HPDE6-E6E7 (cell line): ENCODE results near the gene CDC14B.
"Not testable (repeated sequence)": the region's sequence is repeated elsewhere in the genome, so short reads cannot be mapped to it uniquely, and the experiment has no call there.

Experiments used
- DNase-seq: peaks from one replicate; pipeline ENCODE4 v3.0.0; 2011; ENCODE audit warnings: missing footprints; ENCODE audit errors: extremely low spot score

The CDC14B gene

DNA sequence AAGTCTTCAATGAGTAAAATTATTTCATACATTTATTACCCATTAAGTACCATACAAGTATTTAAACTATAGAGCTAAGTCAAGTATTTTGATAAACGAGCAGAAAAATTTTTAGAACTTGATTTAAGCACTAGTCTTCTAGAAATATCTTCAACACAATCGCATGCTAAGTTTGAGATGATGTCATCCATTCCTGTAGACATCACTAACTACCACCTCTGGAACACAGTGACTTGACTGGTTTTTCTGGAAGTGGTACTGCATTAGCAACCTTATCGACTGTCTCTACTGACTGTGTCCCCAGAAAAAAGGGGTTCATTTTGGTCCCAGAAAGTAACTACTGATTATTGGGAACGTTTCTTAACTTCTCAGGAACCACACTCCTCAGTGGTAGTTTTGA, 69.0 kb downstream of the CDC14B start:
- no peak for DNase-seq

DNA sequence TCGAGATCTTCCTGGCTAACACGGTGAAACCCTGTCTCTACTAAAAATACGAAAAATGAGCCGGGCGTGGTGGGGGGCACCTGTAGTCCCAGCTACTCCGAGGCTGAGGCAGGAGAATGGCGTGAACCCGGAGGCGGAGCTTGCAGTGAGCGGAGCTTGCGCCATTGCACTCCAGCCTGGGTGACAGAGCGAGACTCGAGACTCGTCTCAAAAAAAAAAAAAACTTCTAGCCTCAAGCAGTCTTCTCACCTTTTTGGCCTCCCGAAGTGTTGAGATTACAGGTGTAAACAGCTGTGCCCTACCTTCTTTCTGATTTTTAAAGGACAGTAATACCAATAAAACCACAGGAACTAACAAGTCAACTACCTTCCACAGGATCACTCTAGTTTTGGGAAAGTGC, 76.5 kb downstream of the CDC14B start:
- not testable (repeated sequence) for DNase-seq

DNA sequence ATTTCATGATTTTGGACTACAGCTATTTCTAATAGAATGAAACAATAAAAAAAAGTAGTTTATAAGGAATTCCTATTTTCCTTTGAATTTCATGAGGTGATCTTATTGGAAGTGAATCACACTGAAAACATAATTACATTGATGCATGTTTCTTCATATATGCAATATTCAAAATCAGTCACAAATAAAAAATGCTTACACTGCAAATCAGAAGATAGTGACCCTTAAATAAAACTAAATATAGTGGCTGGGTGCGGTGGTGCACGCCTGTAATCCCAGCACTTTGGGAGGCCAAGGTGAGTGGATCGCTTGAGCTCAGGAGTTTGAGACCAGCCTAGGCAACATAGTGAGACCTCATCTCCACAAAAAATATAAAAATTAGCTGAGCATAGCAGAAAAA, 79.5 kb downstream of the CDC14B start:
- DNase-seq, result no peak

DNA sequence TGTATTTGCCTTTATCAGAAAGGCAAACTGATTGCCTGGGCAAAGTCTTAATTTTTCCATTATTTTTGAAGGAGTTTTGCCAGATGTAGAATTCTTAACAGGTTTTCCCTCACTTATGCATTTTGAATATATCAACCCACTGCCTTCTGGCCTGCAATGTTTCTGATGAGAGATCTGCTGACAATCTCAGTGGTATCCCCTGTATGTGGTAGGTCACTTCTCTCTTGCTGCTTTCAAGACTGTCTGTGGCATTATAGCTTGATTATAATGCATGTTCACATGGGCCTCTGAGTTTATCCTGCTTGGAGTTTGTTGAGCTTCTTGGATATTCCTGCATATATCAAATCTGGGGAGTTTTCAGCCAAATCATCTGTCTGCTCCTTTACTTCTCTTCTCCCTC, 87.5 kb downstream of the CDC14B start:
- DNase-seq, result no peak

DNA sequence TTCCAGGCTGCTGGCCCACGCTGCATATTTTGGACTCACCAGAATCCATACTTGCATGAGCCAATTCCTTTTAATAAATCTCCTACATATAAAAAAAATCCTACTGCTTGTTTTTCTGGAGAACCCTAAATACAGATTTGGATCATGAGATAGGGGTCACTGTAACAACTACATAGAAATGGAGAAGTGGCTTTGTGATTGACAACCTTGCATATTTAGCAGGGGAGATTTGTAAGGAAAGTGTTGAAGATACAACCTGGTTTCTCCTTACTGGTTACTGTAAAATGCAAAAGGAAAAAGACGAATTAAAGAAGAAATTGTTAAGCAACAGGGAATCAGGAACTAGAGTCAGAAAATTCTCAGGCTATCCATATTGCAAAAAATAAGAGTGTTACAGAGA, 94.9 kb downstream of the CDC14B start:
- DNase-seq, result no peak

DNA sequence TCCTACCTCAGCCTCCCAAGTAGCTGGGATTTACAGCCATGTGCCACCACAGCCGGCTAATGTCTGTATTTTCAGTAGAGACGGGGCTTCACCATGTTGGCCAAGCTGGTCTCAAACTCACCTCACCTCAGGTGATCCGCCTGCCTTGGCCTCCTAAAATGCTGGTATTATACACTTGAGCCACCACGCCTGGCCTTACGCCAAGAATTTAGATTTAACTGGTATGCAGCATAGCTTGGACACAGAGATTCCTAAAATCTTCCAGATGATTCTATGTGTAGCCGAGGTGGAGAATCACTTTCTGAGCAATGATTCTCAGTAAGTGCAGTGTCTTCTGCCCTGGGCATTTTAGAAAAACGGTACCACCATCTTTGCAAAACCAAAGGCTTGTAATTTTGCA, 95.6 kb downstream of the CDC14B start:
- no peak for DNase-seq

DNA sequence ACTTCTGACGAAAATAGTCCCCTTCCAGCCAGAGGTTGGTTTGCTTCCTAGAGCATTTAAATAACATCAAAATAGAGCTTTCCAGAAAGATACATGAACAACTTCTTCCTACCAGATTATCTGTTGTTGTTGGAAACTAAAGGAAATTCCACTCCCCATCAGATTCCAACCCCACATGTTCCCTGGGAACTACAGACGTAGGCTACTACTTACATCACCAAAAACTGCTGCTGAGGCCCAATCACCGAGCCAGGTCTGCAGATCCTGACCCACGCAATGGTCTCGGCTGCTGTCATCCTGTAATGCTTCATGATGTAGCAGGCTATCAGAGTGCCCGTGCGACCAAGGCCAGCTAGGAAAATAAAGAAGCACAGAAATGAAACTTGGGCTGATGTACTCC, 96.3 kb downstream of the CDC14B start:
- DNase-seq, result no peak

DNA sequence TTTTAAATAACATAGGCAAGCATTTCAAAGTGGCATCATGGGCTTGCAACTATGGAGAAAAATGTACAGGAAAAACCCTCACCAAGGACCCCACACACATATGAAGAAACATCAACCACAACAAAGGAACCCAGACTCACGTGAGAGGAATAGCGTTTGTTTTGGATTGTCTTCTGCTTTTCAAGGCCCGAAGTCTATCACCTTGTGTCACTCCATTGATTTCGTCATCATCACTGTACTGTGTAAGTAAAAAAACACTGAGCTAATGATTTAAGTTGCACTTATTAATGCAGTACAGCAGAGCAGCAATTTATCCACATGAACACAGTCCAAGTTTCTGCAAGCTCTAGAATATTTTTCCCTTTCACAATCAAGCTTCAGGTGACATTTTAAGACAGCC, 97.3 kb downstream of the CDC14B start:
- DNase-seq, result no peak

DNA sequence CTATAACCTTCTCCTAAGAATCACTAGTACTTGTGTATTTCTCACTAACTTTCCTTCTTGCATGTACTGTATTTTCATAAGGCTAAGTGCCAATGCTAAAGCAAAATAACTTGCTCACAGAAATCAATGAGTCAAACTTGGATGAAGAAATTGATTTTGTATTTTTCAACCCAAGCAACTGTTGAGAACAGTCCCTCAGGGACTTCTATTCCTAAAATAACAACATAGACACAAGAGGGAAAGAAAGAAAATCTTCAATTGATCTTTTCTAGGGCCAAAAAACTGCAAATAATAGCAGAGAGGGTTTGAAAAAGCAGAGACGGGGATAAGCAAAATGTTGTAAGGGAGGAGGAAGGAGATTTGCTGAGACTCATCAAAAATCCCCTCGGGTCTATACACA, 99.9 kb downstream of the CDC14B start:
- no peak for DNase-seq

DNA sequence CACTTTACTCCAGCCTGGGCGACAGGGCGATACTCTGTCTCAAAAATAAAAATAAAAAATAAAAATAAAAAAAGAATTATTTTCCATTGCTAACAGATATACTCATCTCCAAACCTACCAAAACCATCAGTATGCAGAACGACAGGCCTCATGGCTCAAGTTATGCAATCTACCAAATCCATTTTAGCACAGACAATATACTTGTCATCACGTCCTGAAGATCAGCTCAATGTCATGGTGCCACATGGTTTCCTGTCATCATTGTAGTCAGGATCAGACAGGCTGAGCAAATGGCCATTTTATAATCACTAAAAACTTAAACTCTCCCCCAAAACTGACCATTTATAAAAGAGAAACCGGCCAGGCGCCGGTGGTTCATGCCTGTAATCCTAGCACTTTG, 100.5 kb downstream of the CDC14B start:
- no peak for DNase-seq

DNA sequence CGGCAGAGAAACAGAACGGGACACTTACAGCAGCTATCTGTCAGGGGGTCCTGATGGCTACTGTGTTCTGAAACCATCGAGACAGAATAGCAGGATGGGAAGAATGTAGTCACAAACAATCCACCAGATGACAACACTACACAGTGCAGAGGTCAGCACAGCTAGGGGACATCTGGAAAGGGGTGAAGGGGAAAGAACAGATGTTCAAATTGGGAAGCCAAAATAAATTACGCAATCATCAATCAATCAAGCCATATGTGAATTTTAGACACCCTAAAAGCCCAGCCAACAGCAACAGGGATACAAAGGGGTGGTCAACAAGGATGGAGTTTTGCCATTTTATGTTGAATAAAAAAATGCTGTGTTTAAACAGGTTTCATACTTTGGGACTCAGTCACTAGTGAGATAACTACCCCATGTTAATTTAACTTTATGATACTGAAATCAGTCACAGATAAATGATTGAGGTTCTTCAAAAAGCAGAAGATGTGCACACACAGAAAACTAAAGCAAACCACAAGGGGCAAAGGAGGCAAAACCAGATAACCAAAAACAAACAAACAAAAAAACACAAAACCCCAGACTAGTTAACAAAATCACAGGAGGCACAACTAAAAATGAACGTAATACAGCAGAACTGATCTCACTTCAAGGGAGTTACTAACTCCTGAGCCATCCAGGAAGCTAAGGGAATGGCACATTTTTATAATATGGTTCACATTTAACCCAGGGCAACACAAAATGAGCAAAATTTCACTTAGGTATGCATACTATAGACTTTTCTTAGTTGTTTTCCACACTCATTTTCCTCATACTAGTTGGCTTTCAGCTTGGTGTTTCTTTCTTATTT, 103.8 kb downstream of the CDC14B start:
- DNase-seq, result no peak

DNA sequence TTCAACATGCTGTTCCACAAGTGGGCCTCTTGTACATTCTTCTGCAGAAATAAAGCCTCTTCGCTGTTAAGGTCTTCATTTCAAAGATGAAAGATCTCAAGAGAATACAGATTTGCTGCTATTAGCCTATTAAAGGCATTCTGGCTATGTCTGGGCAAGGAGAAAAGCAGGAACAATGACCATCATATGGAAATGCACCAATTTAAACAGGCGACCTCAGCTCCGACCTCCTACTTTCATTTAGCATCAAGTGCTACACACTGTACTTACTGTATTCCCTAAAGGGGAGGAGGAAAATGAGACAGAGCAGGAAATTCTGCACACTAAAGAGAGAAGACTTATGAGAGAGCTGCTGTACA, 104.9 kb downstream of the CDC14B start:
- no peak for DNase-seq

DNA sequence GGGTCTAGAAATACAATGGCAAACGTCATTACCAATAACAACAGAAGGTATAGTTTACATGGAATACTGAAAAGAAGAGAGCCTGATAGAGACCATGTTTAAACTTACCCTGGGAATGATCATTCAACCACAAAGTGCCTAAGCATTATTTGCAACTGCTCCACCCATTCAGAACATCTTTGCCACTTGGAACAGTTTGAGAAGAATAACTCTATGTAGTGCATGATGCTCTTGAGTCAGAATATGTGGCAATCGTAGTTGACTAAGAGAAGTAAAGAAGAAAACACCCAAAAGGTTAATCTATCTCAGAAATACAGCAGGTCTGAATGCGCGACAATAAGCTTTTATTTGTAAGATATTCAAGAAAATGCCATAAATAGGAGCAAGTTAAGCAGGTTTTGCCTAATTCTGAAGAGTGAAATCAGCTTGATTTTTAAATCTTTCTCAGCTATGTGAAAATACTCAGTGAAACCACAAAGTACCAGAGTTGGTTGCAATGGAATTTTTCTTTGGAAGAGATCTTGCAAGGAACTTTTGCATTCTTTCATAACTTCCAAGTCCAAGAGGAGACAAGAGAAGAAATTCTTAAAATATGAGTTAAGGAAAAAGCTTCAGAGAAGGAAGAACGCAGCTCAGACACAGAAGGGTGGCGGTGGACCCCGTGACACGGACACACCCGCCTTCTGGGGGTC, 105.4 kb downstream of the CDC14B start:
- no peak for DNase-seq

DNA sequence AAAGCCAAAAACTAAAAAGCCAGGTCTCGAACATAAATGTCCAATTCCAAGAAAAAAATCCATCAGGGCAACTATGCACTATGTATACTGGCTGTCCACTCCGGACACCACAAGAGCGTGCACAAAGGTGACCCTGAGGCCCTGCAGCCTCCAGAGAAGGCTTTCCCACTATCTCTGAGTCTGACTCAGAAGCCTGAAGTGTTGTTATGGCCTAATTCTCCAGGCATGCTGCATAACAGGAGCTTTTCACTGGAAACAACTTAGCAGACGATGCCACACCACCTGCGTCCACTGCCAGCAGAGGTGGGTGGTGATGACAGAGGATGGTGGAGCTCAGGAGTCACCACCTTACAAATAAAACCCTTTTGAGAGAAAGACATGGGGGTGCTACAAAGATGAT, 106.0 kb downstream of the CDC14B start:
- DNase-seq, result no peak

DNA sequence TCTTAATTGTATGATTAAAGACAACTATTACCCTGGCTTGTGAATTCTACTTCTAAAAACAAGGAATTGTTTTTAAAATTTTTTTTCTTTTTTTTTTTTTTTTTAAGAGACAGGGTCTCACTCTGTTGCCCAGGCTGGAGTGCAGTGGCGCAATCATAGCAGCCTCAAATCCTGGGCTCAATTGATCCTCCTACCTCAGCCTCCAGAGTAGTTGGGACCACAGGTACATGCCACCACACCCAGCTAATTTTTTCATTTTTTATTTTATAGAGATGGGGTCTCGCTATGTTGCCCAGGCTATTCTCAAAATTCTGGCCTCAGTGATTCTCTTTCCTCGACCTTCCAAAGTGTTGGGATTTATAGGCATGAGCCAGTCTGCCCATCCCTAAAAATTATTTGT, 107.4 kb downstream of the CDC14B start:
- DNase-seq, result no peak

DNA sequence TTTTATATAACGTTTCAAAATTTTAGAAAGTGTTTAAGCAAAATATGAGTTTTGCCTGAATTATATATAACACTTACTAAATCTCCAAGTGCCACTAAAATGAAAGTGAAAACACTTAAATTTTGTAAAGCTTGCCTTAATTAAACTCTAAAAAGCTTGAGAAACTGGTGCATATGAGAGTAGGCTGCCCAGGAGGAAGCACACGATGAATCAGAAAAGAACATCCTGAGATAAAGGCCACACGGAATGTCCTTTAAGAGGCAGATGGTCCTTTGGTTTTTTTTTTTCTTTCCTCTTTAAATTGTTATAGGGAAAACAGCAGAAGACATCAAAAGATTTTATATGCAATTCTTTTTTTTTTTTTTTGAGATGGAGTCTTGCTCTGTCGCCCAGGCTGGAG, 109.4 kb downstream of the CDC14B start:
- no peak for DNase-seq

DNA sequence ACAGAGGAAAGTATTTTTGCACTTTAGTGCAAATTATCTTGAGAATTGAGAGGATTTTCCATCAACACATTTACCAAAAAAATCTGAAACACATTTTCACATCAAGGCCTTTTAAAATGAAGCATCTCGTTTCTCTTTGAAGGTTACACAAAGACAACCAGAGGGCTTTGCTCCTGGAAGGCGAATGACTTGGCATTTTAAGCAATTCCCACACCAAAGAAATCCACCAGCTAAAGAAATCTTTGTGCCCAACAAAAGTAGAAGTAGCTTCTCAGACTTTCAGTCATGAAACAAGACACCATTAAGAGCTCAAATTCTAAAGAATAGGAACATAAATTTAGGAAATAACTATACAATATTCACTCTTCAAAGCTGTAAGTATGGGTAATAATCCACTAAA, 109.8 kb downstream of the CDC14B start:
- no peak for DNase-seq

DNA sequence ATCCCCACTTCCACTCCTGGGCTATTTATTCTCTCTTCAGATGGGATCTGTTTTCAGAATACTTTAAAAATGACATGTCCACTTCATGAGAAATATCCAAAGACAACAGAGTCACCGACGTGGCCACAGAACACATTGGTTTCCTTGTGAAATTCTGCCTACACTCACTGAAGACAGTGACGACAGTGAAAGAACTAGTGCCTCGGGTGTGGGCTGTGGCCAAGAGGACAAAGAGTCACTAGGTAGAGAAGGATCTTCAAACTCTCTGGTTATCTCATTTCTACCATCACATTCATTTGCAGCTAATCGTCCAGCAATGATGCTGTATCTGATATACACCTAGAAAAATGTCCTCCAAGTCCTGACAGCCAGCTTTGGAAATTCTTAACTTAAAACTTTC, 110.6 kb downstream of the CDC14B start:
- DNase-seq, result no peak

DNA sequence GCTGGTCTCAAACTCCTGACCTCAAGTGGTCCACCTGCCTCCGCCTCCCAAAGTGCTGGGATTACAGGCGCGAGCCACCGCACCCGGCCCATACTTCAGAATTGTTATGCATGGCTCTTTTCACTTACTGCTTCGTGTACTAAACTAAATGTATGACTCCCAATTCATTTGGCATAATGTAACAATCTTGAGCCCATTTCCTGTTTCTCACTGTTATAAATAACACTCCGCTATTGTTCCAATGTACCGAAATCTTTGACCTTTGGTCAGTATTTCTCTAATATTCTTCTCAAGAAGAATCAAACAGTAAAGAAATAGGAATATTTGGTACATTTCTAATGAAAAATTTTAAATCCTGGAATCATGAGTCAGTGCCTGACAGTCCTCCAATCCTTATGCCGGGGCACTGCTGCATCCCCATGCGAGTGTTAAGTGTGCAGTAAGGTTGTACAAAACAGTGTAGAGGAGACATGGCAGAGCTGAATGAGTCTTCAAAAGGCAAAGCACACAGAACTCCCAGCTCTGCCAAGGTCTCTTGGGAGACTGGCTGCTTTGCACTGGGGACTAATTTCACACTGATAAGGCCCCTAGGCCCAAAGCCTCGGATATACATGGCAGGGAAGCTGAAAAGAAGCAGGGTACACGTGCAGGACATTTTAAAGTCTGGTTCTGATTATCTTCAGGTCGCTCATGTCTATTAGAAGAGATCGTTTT, 111.3 kb downstream of the CDC14B start:
- no peak for DNase-seq

DNA sequence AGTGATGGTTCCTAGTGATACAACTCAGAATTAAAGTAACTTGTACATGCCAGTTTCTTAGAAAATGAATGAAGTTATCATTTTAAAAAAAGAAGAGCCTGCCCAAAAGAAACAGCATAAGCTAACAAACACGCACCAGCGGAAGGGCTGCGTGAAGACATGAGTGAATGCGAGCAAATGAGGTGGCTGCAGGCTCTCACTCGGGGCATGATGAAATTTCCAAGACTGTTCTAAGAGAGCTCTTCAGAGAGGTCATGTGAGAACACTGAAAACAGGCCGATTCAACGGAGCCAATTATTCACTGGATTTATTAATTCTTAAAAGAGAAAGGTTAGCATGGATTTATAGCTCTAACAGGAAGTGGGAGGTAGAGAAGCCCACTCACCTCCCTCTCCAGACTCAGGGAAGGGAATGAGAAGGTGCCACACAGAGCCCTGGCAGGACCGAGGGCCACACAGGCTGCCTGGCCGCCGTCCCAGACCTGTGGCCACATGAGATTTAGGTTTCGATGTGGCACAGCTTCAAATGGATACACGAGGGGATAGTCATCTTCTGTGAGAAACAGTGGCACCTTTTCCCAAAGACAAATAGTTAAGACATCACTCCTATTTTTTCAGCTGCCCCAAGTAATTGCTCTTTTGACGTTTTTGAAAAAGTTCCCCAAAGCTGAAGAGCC, 114.2 kb downstream of the CDC14B start:
- DNase-seq, result no peak

DNA sequence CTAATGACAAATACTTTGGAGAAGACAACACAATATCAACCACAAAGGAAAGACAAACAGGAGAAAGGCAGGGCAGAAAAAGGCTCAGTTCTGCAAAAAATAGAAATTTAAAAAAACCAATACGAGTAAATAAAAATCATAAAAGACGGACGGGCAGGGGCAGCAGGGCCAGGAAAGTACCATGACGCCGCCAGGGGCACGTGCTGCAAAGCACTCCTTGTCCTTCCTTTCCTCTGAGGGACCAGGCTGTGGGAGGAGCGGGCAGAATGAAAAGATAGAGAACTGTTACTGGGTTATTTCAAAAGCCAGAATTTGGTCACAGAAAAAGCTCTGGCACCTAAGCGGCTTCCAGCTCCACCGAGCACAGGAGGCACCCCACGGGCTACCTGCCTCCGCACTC, 115.7 kb downstream of the CDC14B start:
- DNase-seq, result no peak

DNA sequence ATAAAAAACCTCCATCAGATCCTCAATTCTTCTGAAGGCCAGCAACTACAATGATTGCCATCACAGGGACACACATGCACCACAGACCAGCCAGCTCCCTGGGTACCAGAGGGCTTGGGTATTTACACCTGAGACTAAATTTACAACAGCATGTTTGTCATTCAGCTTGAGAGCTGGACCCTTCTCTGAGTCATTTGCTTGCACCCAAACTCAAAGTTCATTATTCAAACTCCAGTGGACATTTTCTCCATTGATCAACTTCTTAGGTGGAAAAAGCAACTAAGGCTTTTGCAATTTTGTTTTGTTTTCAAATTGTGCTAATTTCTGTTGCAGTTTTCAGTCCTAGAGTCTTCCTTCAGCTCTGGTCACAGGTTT, 116.3 kb downstream of the CDC14B start:
- DNase-seq, result not testable (repeated sequence)
